AG04450 (cell line): ENCODE results near the gene HMSD. TPM values are rescaled to one million over a fixed set of nuclear protein-coding genes. Genes with fewer than 3 reads are reported as not detected.

Source experiments
- CTCF ChIA-PET: fragments of 300-600, 350-600 bp; formaldehyde crosslinking; extraction: SDS; loops from one replicate; lab custom pipeline; 2022; ENCODE audit warnings: antibody characterized with exemption, inconsistent platforms; lab: Charles Lee
- POLR2A ChIA-PET: fragments of 350-600 bp; formaldehyde crosslinking; extraction: SDS; loops from one replicate; lab custom pipeline; 2021; ENCODE audit warnings: antibody characterized with exemption, inconsistent platforms; lab: Yijun Ruan, JAX
- DNase-seq: peaks from one replicate; pipeline ENCODE4 v3.0.0-alpha.2; 2011; ENCODE audit warnings: low read depth, low spot score
- H3K27ac ChIP-seq: one replicate; pipeline ENCODE4 v1.5.1; 2012; ENCODE audit warnings: low read depth, low read length, control low read depth
- H3K27me3 ChIP-seq: one replicate; pipeline ENCODE4 v1.6.0; 2012; ENCODE audit warnings: low read length; ENCODE audit not compliant: control insufficient read depth, insufficient read depth
- H3K4me3 ChIP-seq: 2 replicates; pipeline ENCODE4 v1.5.1; 2011; ENCODE audit warnings: mild to moderate bottlenecking, low read depth, low read length, control low read depth
- H3K9me3 ChIP-seq: 2 replicates; pipeline ENCODE4 v1.5.1; 2012; ENCODE audit warnings: low read length; ENCODE audit not compliant: control insufficient read depth, insufficient read depth
- polyA plus RNA-seq: library from polyadenylated mRNA; depleted of rRNA; stranded (reverse); fragments of >200 nt; gene quantifications from 2 replicates; pipeline ENCODE4 v1.2.3, GENCODE V29; 2011
- TF ChIP-seq, protein P1 (sequence below): IDR thresholded peaks from 2 replicates; pipeline ENCODE4 v1.5.1; 2011; ENCODE audit warnings: low read depth, low read length, control low read depth, inconsistent platforms

Gene HMSD
- polyA plus RNA-seq, 1 experiment: 0.63 TPM

DNA sequence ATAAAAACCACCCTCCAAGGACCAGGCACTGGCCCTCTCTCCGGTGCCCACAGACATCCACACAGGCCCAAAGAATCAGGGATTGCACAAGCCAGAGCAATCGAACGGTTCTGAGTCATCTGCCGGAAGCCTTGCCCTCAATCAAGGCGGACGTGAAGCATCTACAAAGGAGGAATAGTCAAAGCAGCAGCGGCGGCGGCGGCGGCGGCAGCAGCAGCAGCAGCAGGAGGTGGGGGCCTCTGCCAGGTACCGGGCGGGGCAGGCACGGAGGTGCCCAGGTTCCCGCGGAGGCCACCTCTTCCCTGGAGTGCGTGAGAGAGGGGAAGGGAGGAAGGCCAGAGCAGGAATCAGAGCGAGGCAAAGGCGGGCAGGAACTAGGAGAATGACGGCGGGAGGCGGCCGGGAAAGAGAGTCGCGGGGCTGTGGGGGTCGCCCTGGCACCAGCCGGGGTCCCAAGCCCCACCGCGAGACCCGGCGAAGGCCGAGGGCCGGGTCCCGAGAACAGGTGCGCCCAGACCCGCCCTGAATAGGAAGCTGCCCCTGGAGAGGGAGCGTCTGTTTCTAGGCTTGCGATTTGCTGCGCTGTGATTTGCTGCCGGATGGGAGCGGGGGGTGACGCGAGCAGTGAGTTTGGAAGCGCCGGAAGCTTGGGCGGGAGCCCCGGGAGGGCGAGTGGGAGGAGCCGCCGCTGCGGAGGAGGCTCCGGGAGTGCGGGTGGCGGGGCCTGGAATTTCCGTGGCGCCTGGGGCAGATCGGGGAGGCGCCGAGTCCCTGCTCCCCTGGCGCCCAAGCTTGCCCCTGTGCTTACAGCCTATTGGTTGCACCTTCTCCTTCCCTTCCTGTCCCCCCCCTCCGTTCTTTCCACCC lies 21.1 kb downstream of the HMSD start, which contains the start of gene SERPINB8:
TSS of gene SERPINB8 (plus strand) at position 140 of the 867 bp plus-strand sequence. CDS start 8,228 bp downstream, outside the sequence.
- H3K4me3 ChIP-seq: peak within 1 kb of the TSS; percentile 87
- ChIA-PET CTCF (no interaction called here), POLR2A (interaction anchor here (0.6 to 1.1 kb wide), 6 partner anchors 17 to 87 kb away, joined by 3 read pairs; no protein-coding TSS in a partner anchor)
- peak within 1 kb of the TSS; percentile 99 for H3K27ac ChIP-seq
- TF ChIP-seq, protein P1, sequence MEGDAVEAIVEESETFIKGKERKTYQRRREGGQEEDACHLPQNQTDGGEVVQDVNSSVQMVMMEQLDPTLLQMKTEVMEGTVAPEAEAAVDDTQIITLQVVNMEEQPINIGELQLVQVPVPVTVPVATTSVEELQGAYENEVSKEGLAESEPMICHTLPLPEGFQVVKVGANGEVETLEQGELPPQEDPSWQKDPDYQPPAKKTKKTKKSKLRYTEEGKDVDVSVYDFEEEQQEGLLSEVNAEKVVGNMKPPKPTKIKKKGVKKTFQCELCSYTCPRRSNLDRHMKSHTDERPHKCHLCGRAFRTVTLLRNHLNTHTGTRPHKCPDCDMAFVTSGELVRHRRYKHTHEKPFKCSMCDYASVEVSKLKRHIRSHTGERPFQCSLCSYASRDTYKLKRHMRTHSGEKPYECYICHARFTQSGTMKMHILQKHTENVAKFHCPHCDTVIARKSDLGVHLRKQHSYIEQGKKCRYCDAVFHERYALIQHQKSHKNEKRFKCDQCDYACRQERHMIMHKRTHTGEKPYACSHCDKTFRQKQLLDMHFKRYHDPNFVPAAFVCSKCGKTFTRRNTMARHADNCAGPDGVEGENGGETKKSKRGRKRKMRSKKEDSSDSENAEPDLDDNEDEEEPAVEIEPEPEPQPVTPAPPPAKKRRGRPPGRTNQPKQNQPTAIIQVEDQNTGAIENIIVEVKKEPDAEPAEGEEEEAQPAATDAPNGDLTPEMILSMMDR: no peak
- no peaks in the 10 kb centered on the region for H3K27me3 ChIP-seq
- peak; percentile 85 for DNase-seq
- H3K9me3 ChIP-seq: no peaks in the 10 kb centered on the region; the same call in 1 of the 2 replicates

DNA sequence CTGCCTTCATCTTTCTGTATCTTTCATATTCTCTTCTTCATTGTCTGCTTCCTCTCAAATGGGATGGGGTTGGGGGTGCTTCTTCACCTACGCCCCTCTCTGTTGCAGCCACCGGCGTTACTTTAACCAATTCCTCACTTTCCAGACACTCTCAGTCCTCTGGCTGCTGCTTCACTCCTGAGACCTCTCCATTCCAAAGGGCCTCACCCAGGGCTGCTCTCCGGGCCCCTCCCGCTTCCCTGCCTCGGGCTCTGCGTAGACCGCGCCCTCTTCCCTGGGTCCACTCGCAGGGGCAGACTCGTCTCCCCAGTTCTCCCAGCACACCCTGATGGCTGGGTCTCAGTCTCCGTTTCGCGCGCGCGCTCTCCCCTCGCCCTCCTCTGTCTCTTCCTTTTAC lies 21.7 kb downstream of the HMSD start:
- no peaks in the 10 kb centered on the region; the same call in 1 of the 2 replicates for H3K9me3 ChIP-seq
- ChIA-PET POLR2A (interaction anchor here (0.6 to 1.1 kb wide), 6 partner anchors 17 to 88 kb away, joined by 3 read pairs; no protein-coding TSS in a partner anchor), CTCF (no interaction called here)
- H3K4me3 ChIP-seq: peak overlapping the region; percentile 87
- TF ChIP-seq, protein P1: no peak
- DNase-seq: no peak
- peak overlapping the region; percentile 99 for H3K27ac ChIP-seq
- no peaks in the 10 kb centered on the region for H3K27me3 ChIP-seq

DNA sequence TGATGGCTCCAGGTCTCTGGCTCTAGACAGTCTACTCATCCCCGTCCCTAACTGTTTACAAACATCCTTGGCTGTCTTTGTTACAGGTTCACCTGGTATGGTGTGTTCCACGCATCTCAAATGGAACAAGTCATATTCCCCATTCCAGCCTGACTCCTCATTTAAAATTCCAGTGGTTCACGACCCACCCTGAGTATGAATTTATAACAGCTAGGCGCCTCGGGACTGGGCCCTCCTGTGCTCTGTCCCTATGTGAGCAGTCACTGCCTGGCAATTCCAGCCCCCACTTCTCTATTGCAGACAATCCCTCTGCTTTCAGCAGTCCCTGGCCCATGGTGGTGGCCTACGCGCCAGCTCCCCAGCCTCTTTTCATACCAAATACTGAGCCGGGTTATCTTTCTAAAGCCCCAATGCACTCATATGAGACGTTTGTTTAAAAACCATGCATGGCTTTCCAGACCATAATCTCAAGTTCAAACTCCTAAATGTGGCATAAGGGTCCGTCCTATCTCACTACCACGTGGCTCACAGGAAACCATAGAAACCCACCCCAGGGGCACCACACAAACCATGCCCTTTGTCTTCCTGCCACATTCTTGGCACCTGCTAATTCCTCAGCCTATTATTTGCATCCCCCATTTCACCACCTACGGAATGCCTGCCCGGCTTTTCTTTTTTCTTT lies 22.4 kb downstream of the HMSD start:
- peak overlapping the region; percentile 87 for H3K4me3 ChIP-seq
- TF ChIP-seq, protein P1: no peak
- ChIA-PET POLR2A (no interaction called here), CTCF (no interaction called here)
- H3K27me3 ChIP-seq: no peaks in the 10 kb centered on the region
- no peak for DNase-seq
- peak overlapping the region; percentile 99 for H3K27ac ChIP-seq
- no peaks in the 10 kb centered on the region; the same call in 1 of the 2 replicates for H3K9me3 ChIP-seq

DNA sequence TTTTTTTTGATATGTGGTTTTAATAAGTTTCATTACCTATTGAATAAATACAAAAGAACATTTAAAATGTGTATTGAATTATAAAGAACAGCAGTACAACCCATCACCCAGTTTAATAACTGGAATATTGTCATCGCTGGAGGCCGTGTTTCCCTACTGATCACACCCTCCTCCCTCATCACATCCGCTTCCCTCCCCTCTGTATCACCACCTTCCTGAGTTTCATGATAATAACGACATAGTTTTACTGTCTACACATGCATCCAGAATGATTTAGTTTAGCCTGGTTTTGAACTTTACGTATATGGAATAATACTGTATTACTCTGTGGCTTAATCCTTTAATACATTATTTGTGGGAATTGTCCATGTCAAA lies 22.9 kb downstream of the HMSD start:
- no peak overlapping the region for H3K4me3 ChIP-seq
- DNase-seq: no peak
- TF ChIP-seq, protein P1: no peak
- no peak overlapping the region for H3K27ac ChIP-seq
- CTCF ChIA-PET: interaction anchor here (6.7 kb wide), 1 partner anchor 8 kb away, joined by 57 read pairs; no protein-coding TSS in a partner anchor
- H3K27me3 ChIP-seq: no peaks in the 10 kb centered on the region
- H3K9me3 ChIP-seq: no peaks in the 10 kb centered on the region; the same call in 1 of the 2 replicates
- POLR2A ChIA-PET: no interaction called here
